HEK293T (cell line): ENCODE data around the gene SORT1.

Experiments
- CTCF ChIA-PET: fragments of 350-600 bp; formaldehyde crosslinking; extraction: SDS; loops from one replicate; lab custom pipeline; 2021; ENCODE audit warnings: antibody characterized with exemption, inconsistent platforms; lab: Yijun Ruan, JAX
- POLR2A ChIA-PET: fragments of 350-600 bp; formaldehyde crosslinking; extraction: SDS; loops from one replicate; lab custom pipeline; 2020; ENCODE audit warnings: antibody characterized with exemption, inconsistent platforms; lab: Yijun Ruan, JAX
- DNase-seq: peaks from one replicate; pipeline ENCODE4 v3.0.0; 2012; ENCODE audit warnings: mixed read lengths; ENCODE audit errors: extremely low spot score
- ARNT ChIP-seq: fragments of 450-650 bp; IDR thresholded peaks from 2 replicates; pipeline ENCODE4 v1.6.1; 2017; ENCODE audit warnings: mild to moderate bottlenecking
- BHLHE40 ChIP-seq: fragments of 450-650 bp; IDR thresholded peaks from 2 replicates; pipeline ENCODE4 v1.6.1; 2016; ENCODE audit warnings: mild to moderate bottlenecking, moderate library complexity, borderline replicate concordance
- CTBP1 ChIP-seq: fragments of 450-650 bp; IDR thresholded peaks from 2 replicates; pipeline ENCODE4 v1.6.1; 2016; ENCODE audit warnings: borderline replicate concordance
- ELF4 ChIP-seq: fragments of 450-650 bp; IDR thresholded peaks from 2 replicates; pipeline ENCODE4 v1.6.1; 2017; ENCODE audit warnings: antibody characterized with exemption
- FOXA1 ChIP-seq: fragments of 450-650 bp; IDR thresholded peaks from 2 replicates; pipeline ENCODE4 v1.6.1; 2016; ENCODE audit warnings: mild to moderate bottlenecking
- FOXK2 ChIP-seq: fragments of 450-650 bp; IDR thresholded peaks from 2 replicates; pipeline ENCODE4 v1.6.1; 2016; ENCODE audit warnings: mild to moderate bottlenecking
- FOXM1 ChIP-seq: fragments of 450-650 bp; IDR thresholded peaks from 2 replicates; pipeline ENCODE4 v1.6.1; 2017; ENCODE audit warnings: mild to moderate bottlenecking, borderline replicate concordance
- HDGF ChIP-seq: fragments of 450-650 bp; IDR thresholded peaks from 2 replicates; pipeline ENCODE4 v1.6.1; 2017; ENCODE audit warnings: antibody characterized with exemption, borderline replicate concordance
- L3MBTL2 ChIP-seq: fragments of 450-650 bp; conservative IDR thresholded peaks from 2 replicates; pipeline ENCODE4 v1.6.1; 2016; ENCODE audit warnings: mild to moderate bottlenecking
- LEF1 ChIP-seq: fragments of 450-650 bp; IDR thresholded peaks from 2 replicates; pipeline ENCODE4 v1.6.1; 2017; ENCODE audit warnings: mild to moderate bottlenecking, borderline replicate concordance
- NFRKB ChIP-seq: fragments of 450-650 bp; IDR thresholded peaks from 2 replicates; pipeline ENCODE4 v1.6.1; 2016; ENCODE audit warnings: mild to moderate bottlenecking, moderate library complexity
- PKNOX1 ChIP-seq: fragments of 450-650 bp; IDR thresholded peaks from 2 replicates; pipeline ENCODE4 v1.6.1; 2016
- SP1 ChIP-seq: fragments of 450-650 bp; IDR thresholded peaks from 2 replicates; pipeline ENCODE4 v1.6.1; 2017
- SUZ12 ChIP-seq: fragments of 450-650 bp; IDR thresholded peaks from 2 replicates; pipeline ENCODE4 v1.6.1; 2016; ENCODE audit warnings: mild to moderate bottlenecking
- TARDBP ChIP-seq: fragments of 450-650 bp; IDR thresholded peaks from 2 replicates; pipeline ENCODE4 v1.6.1; 2016
- ZNF384 ChIP-seq: fragments of 450-650 bp; IDR thresholded peaks from 2 replicates; pipeline ENCODE4 v1.6.1; 2016

SORT1 gene

GRCh38 chr1:109391157-109391556 lies 6.6 kb downstream of the SORT1 start:
- no peak for TF ChIP-seq LEF1
- no peak for TF ChIP-seq L3MBTL2
- no peak for TF ChIP-seq CTBP1
- no peak for TF ChIP-seq ZNF384
- TF ChIP-seq FOXA1: no peak
- no peak for TF ChIP-seq HDGF
- no peak for TF ChIP-seq ARNT
- no peak for TF ChIP-seq BHLHE40
- no peak for TF ChIP-seq SUZ12
- no peak for TF ChIP-seq TARDBP
- TF ChIP-seq PKNOX1: no peak
- ChIA-PET POLR2A (interaction anchor here (0.6 to 1.5 kb wide), 2 partner anchors 108 to 177 kb away, joined by 3 to 4 read pairs; partner anchors contain the start of genes PSRC1 and SARS1), CTCF (interaction anchor here (1.1 kb wide), 1 partner anchor 108 kb away, joined by 3 read pairs; the partner anchor contains the start of gene PSRC1)
- no peak for DNase-seq

- ChIA-PET POLR2A (interaction anchor here (1.1 to 1.2 kb wide), 2 partner anchors 9 to 36 kb away, joined by 3 to 4 read pairs; no protein-coding TSS in a partner anchor), CTCF (interaction anchor here (1.1 to 1.4 kb wide), 2 partner anchors 107 to 113 kb away, joined by 3 read pairs; partner anchors contain the start of gene PSRC1)
- no peak for DNase-seq
- TF ChIP-seq SP1: no peak
- TF ChIP-seq ZNF384: no peak
- TF ChIP-seq FOXK2: no peak
- TF ChIP-seq L3MBTL2: no peak
- no peak for TF ChIP-seq FOXM1
- no peak for TF ChIP-seq PKNOX1
- no peak for TF ChIP-seq ELF4
- no peak for TF ChIP-seq BHLHE40
- no peak for TF ChIP-seq LEF1
- no peak for TF ChIP-seq SUZ12
- TF ChIP-seq TARDBP: no peak
- TF ChIP-seq ARNT: no peak
- no peak for TF ChIP-seq CTBP1
- TF ChIP-seq FOXA1: no peak
- no peak for TF ChIP-seq HDGF
- no peak for TF ChIP-seq NFRKB
Measured at GRCh38 chr1:109389638-109390341, 7.9 kb downstream of the SORT1 start.

- CTCF ChIA-PET: interaction anchor here (1.4 kb wide), 1 partner anchor 112 kb away, joined by 3 read pairs; no protein-coding TSS in a partner anchor
- TF ChIP-seq FOXA1 (no peak), SP1 (no peak), BHLHE40 (no peak)
- POLR2A ChIA-PET: interaction anchor here (1.1 to 1.2 kb wide), 2 partner anchors 10 to 37 kb away, joined by 3 to 4 read pairs; no protein-coding TSS in a partner anchor
- no peak for DNase-seq
Measured at GRCh38 chr1:109388884-109389637, 8.7 kb downstream of the SORT1 start.

GRCh38 chr1:109388208-109388711 lies 9.5 kb downstream of the SORT1 start:
- CTCF ChIA-PET: interaction anchor here (0.6 kb wide), 1 partner anchor 9 kb away, joined by 3 read pairs; no protein-coding TSS in a partner anchor
- TF ChIP-seq FOXK2 (no peak), ARNT (no peak), HDGF (no peak), CTBP1 (no peak), BHLHE40 (no peak), FOXA1 (no peak), SP1 (no peak), ZNF384 (no peak), TARDBP (no peak), FOXM1 (no peak), NFRKB (no peak), ELF4 (no peak), LEF1 (no peak), SUZ12 (no peak), L3MBTL2 (no peak), PKNOX1 (no peak)
- POLR2A ChIA-PET: no interaction called here
- no peak for DNase-seq

GRCh38 chr1:109386054-109386717 lies 11.5 kb downstream of the SORT1 start:
- ChIA-PET CTCF (no interaction called here), POLR2A (no interaction called here)
- DNase-seq: no peak
- no peak for TF ChIP-seq LEF1
- TF ChIP-seq ZNF384: no peak
- no peak for TF ChIP-seq NFRKB
